Measurements from ENCODE around the gene FUZ. TPM values are rescaled to one million over a fixed set of nuclear protein-coding genes. Genes with fewer than 3 reads are reported as not detected.

FUZ gene
- total and polyA plus RNA-seq, 12 donors = 7.6 to 72.5 (median 45.7) TPM

DNA sequence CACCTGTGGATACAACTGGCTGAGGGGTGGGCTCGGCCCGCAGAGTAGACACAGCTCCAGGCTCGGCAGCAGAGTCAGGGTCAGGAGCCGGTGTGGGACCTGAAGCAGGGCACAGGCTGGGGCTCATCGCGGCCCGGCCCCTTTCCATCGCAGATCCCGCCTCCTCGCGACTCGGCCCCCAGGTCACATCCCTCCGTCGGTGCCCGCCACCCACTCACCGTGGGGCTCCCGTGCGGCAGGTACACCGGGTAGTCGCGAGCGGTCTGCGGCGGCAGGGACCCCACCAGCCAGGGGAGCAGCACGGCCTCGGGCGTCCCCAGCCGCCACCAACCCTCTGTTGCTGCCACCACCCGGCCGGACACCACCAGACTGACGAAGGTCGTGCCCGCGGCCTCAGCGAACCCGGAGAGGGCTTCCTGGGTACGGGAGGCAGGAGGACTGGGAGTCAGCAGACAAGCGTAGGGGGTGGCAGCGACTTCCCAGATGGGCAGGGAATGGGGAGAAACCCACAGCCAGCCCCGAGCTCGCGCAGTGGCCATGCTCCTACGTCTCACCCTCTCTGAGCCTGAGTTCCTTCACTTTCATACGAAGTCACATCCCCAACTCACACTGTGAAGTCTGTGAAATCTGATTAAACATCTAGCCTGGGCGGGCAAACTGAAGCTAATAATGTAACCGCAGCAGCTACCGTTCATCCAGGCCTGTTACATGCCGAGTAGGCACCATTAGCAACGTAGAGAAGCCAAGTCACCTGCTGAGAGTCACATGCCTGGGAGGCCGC lies 3.7 kb downstream of the FUZ start:
- H3K4me1 ChIP-seq (replicated peaks in 1 of 2) = peaks cover 11 to 31% of the 10 kb centered on the region in 2 donors
- peaks cover 0 to 14% of the 10 kb centered on the region in 2 donors for H3K36me3 ChIP-seq (replicated peaks in 1 of 2)
- H3K4me3 ChIP-seq = peak overlapping the region; percentile 12 to 77 (median 58)
- WGBS, 4 donors = 5 to 24% (median 11%) methylated on average over 3 to 50 of the region's 50 CpGs
- H3K27ac ChIP-seq = peak overlapping the region; percentile 70 to 94 (median 93)
- peak; percentile 75 to 86 (median 82) for DNase-seq
- no peaks in the 10 kb centered on the region for H3K9me3 ChIP-seq (replicated peaks in 1 of 3)
- H3K27me3 ChIP-seq = no peaks in the 10 kb centered on the region
- intact Hi-C loops (cut with DNase I) = loop anchor here in 1 of 2 donors (10.0 kb wide), 1 partner anchor 55 kb away; no protein-coding TSS in a partner anchor
- peak; percentile 9 to 76 for TF ChIP-seq POLR2A (IDR thresholded peaks at IDR 0.05)
- TF ChIP-seq, protein P1, sequence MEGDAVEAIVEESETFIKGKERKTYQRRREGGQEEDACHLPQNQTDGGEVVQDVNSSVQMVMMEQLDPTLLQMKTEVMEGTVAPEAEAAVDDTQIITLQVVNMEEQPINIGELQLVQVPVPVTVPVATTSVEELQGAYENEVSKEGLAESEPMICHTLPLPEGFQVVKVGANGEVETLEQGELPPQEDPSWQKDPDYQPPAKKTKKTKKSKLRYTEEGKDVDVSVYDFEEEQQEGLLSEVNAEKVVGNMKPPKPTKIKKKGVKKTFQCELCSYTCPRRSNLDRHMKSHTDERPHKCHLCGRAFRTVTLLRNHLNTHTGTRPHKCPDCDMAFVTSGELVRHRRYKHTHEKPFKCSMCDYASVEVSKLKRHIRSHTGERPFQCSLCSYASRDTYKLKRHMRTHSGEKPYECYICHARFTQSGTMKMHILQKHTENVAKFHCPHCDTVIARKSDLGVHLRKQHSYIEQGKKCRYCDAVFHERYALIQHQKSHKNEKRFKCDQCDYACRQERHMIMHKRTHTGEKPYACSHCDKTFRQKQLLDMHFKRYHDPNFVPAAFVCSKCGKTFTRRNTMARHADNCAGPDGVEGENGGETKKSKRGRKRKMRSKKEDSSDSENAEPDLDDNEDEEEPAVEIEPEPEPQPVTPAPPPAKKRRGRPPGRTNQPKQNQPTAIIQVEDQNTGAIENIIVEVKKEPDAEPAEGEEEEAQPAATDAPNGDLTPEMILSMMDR (IDR thresholded peaks at IDR 0.05) = peak in 3 of 6 experiments; percentile 8 to 18 (median 16)

- Histone ChIP-seq H3K4me3 (peak overlapping the region; percentile 12 to 77 (median 58)), H3K36me3 (replicated peaks in 1 of 2) (peaks cover 0 to 17% of the 10 kb centered on the region in 2 donors), H3K4me1 (replicated peaks in 1 of 2) (peaks cover 11 to 25% of the 10 kb centered on the region in 2 donors), H3K27me3 (no peaks in the 10 kb centered on the region), H3K9me3 (replicated peaks in 1 of 3) (no peaks in the 10 kb centered on the region), H3K27ac (peak overlapping the region; percentile 70 to 94 (median 93))
- 1 to 3% (median 2%) methylated on average over 19 to 31 of the region's 31 CpGs for WGBS, 4 donors
- TF ChIP-seq, protein P1 (IDR thresholded peaks at IDR 0.05) = no peak
- TF ChIP-seq POLR2A (IDR thresholded peaks at IDR 0.05) = peak in 1 of 2 donors; percentile 83
- peak; percentile 97 to 99 (median 98) for DNase-seq
- intact Hi-C loops (cut with DNase I) = loop anchor here in 1 of 2 donors (10.0 kb wide), 1 partner anchor 54 kb away; no protein-coding TSS in a partner anchor
Measured at GRCh38 chr19:49808711-49809159, 4.4 kb downstream of the FUZ start.

DNA sequence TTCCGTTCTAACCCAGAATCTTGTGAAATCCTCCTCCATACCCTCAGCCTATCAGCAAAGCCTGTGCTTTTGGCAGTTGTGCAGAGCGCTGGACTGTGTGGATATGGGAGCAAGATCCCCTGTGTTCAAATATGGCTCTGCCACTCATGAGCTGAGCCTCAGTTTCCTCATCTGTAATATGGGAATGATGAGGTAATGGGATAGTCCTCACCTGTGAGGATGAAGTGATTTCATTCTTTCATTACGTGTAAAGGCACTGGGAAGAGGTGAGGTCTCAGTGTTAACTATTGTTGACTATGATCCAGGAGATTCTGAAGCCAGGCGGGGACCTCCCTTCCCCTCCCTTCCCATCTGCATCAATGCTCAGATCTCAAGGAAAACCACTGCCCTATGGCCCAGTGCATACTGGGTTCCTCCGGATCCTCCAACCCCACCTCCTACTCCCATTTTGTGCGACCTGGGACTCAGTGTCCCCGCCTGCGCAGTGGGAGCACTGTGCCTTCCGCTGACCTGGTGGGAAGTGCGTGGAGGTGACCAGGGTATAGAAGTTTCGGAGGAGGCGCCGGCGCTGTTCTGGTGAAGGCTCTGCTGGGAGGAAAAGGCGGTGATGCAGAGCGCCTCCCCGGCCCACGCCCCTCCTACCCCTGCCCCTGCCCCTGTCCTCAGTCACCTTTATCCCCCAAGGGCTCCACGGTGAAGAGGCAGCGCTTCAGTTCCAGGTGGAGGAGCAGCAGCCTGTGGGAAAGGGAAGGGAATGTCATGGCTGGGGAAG lies 5.0 kb downstream of the FUZ start:
- DNase-seq = no peak
- H3K27me3 ChIP-seq = no peaks in the 10 kb centered on the region
- intact Hi-C loops (cut with DNase I) = loop anchor here in 1 of 2 donors (10.0 kb wide), 1 partner anchor 53 kb away; no protein-coding TSS in a partner anchor
- H3K27ac ChIP-seq = peak overlapping the region; percentile 6 to 94 (median 93)
- peaks cover 0 to 24% of the 10 kb centered on the region in 2 donors for H3K36me3 ChIP-seq (replicated peaks in 1 of 2)
- H3K4me1 ChIP-seq (replicated peaks in 1 of 2) = peaks cover 11 to 27% of the 10 kb centered on the region in 2 donors
- H3K4me3 ChIP-seq = peak overlapping the region in 1 of 4 donors; percentile 77
- TF ChIP-seq, protein P1 (IDR thresholded peaks at IDR 0.05) = no peak
- TF ChIP-seq POLR2A (IDR thresholded peaks at IDR 0.05) = no peak
- no peaks in the 10 kb centered on the region for H3K9me3 ChIP-seq (replicated peaks in 1 of 3)
- 68 to 84% (median 77%) methylated on average over 10 to 20 of the region's 20 CpGs for WGBS, 4 donors
